ENCODE measurements around the gene ZNF296. TPM values are rescaled to one million over a fixed set of nuclear protein-coding genes. Genes with fewer than 3 reads are reported as not detected.

ZNF296 gene
- total and polyA plus RNA-seq, 2 of the 8 experiments (the other 6 are each of a cell fraction or from before 2014, with no cell fraction given): 2.7 to 7.5 TPM

DNA sequence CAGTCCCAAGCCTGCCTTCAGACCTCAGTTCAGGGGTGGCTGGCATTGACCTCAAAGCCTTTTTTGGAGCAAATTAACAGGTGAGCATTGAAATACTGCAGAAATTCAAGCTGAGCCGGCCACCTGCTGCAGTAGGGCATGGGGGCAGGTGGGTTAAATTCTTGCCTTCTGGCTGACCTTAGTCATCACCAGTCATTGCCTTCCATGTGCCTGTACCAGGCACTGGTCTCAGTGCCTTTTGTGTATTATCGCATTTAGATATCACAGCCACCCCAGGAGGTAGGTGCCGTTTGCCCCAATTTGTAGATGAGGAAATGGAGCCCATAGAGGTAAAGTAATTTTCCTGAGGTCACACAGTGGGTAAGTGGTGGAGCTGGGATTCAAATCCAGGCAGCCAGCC, 23.9 kb upstream of the ZNF296 start:
- Histone ChIP-seq H3K14ac (ENCODE audit: insufficient read length) (no peak overlapping the region), H3K4me2 (ENCODE audit: insufficient read depth in 1 of 2, low read depth in 2 of 2, low read length in 2 of 2) (no peak overlapping the region; a peak in 1 of 4 replicates), H3K4me1 (replicated peaks in 1 of 4; ENCODE audit: control insufficient read depth in 3 of 4, insufficient read depth in 4 of 4, low read length in 3 of 4) (peaks cover 0 to 36% (median 18%) of the 10 kb centered on the region in 4 experiments; a peak in 6 of 7 replicates), H2BK120ac (replicated peaks; ENCODE audit: low read depth, low read length) (no peak overlapping the region), H3K23me2 (ENCODE audit: low read depth, low read length) (no peaks in the 10 kb centered on the region), H3K18ac (ENCODE audit: extremely low read depth, low read length) (no peak overlapping the region), H3K4ac (replicated peaks; ENCODE audit: insufficient read length, low read depth, low read length) (no peak overlapping the region), H2AK5ac (ENCODE audit: low read depth, low read length) (no peak overlapping the region), H3K79me2 (ENCODE audit: control insufficient read depth in 1 of 2, insufficient read depth in 2 of 2, low read length in 2 of 2) (peaks cover 23 to 100% of the 10 kb centered on the region in 2 experiments; a peak in 3 of 4 replicates), H3K79me1 (ENCODE audit: low read depth, low read length) (peaks cover 72% of the 10 kb centered on the region), H3K36me3 (ENCODE audit: control insufficient read depth in 2 of 4, insufficient read depth in 4 of 4, low read length in 3 of 4) (no peaks in the 10 kb centered on the region; a peak in 2 of 8 replicates), H3K9ac (replicated peaks in 1 of 4; ENCODE audit: extremely low read depth in 1 of 4, low read depth in 3 of 4, low read length in 3 of 4) (no peak overlapping the region), H2BK15ac (ENCODE audit: low read length) (no peak overlapping the region), H3K56ac (replicated peaks; ENCODE audit: insufficient read length, low read depth, low read length) (no peak overlapping the region), H4K5ac (ENCODE audit: insufficient read length, low read depth, low read length) (no peak overlapping the region), H4K20me1 (replicated peaks in 1 of 2; ENCODE audit: control insufficient read depth in 1 of 2, insufficient read depth in 2 of 2, low read length in 2 of 2) (peaks cover 79 to 84% of the 10 kb centered on the region in 2 experiments), H3K9me3 (ENCODE audit: insufficient read depth in 2 of 2, low read depth in 1 of 2, low read length in 1 of 2) (no peaks in the 10 kb centered on the region), H3K23ac (ENCODE audit: insufficient read length) (no peak overlapping the region), H2BK12ac (ENCODE audit: low read depth, low read length) (no peak overlapping the region), H4K8ac (ENCODE audit: extremely low read depth, insufficient read depth, low read length) (no peak overlapping the region), H2BK5ac (ENCODE audit: low read depth, low read length) (no peak overlapping the region), H3K27me3 (replicated peaks in 1 of 4; ENCODE audit: control insufficient read depth in 3 of 4, extremely low read depth in 1 of 4, insufficient read depth in 3 of 4, low read length in 3 of 4) (no peaks in the 10 kb centered on the region), H4K91ac (replicated peaks; ENCODE audit: insufficient read length, low read length) (no peak overlapping the region), H3K27ac (ENCODE audit: low read depth, low read length) (no peak overlapping the region), H2AFZ (ENCODE audit: low read length) (no peak overlapping the region), H2BK20ac (ENCODE audit: low read length) (no peak overlapping the region), H3K4me3 (ENCODE audit: extremely low read depth in 1 of 4, insufficient read depth in 2 of 4, low read depth in 3 of 4, low read length in 4 of 4) (no peak overlapping the region)
- 78% methylated on average over 3 of the region's 3 CpGs; no CpG with 5 or more reads in 1 of the 2 experiments for WGBS, 2 experiments (ENCODE audit: extremely low coverage in 1 of 2, insufficient coverage in 1 of 2, insufficient read length in 1 of 2, insufficient replicate concordance in 2 of 2, low coverage in 1 of 2, low lambda C conversion rate in 2 of 2, missing lambda C conversion rate in 1 of 2)
- POLR2A ChIA-PET (ENCODE audit: partially characterized antibody): interaction anchor here (1.2 to 8.4 kb wide), 6 partner anchors 8 to 30 kb away, joined by 3 to 70 read pairs (median 6); partner anchors contain the start of gene PPP1R37
- CTCF ChIA-PET (ENCODE audit: partially characterized antibody): interaction anchor here (1.1 to 8.3 kb wide), 2 partner anchors 11 to 24 kb away, joined by 3 to 57 read pairs; no protein-coding TSS in a partner anchor
- no peak for TF ChIP-seq EP300 (IDR thresholded peaks at IDR 0.05; ENCODE audit: borderline replicate concordance in 1 of 2, low read depth in 2 of 2, low read length in 2 of 2)
- no peak for TF ChIP-seq RBBP5 (IDR thresholded peaks at IDR 0.05; ENCODE audit: borderline replicate concordance, low read depth, low read length)
- TF ChIP-seq FOSL1 (IDR thresholded peaks at IDR 0.05; ENCODE audit: insufficient read depth, low read depth, low read length): no peak
- TF ChIP-seq JUND (IDR thresholded peaks at IDR 0.05; ENCODE audit: low read length): no peak
- TF ChIP-seq CBX8 (IDR thresholded peaks at IDR 0.05; ENCODE audit: borderline replicate concordance, low read depth, low read length): no peak
- no peak for TF ChIP-seq SAP30 (IDR thresholded peaks at IDR 0.05; ENCODE audit: insufficient read depth, insufficient replicate concordance, low read length)
- TF ChIP-seq JUN (IDR thresholded peaks at IDR 0.05; ENCODE audit: low read depth, low read length): no peak
- no peak for TF ChIP-seq POLR2A (IDR thresholded peaks at IDR 0.05; ENCODE audit: control extremely low read depth in 1 of 2, low read depth in 2 of 2, low read length in 2 of 2)
- FAIRE-seq (no peak), DNase-seq (ENCODE audit: low read depth in 1 of 2, low spot score in 2 of 2) (no peak)

All from H1 (cell line).